Upper lobe of left lung (tissue), 6 donors: ENCODE data around the gene PEX11G. TPM values are rescaled to one million over a fixed set of nuclear protein-coding genes. Genes with fewer than 3 reads are reported as not detected.

ENCODE experiments used
- ATAC-seq, 2 donors: fragments of 200-7000 bp; cut with Tn5 transposase; one replicate each; pipeline ENCODE4 v1.9.1; 2022; ENCODE audit warnings: mild to moderate bottlenecking in 2 of 2, moderate library complexity in 2 of 2; ENCODE audit not compliant: low FRiP score in 2 of 2
- DNase-seq, 2 donors: peaks; one replicate each; pipeline ENCODE4 v3.0.0-alpha.2; 2019 to 2020
- H3K27ac ChIP-seq, 4 donors: fragments of 200-600 bp; sonication (generic); one replicate each; pipeline ENCODE4 v1.5.1; 2016 to 2019
- H3K27me3 ChIP-seq, 4 donors: fragments of 200-600 bp; sonication (generic); one replicate each; pipeline ENCODE4 v1.5.1; 2017 to 2019
- H3K36me3 ChIP-seq, 4 donors: fragments of 200-600 bp; sonication (generic); one replicate each; pipeline ENCODE4 v1.5.1; 2016 to 2019
- H3K4me1 ChIP-seq, 4 donors: fragments of 200-600 bp; sonication (generic); one replicate each; pipeline ENCODE4 v1.5.1; 2018 to 2019
- H3K4me3 ChIP-seq, 4 donors: fragments of 200-600 bp; sonication (generic); one replicate each; pipeline ENCODE4 v1.5.1; 2017 to 2019; ENCODE audit warnings: mild to moderate bottlenecking in 2 of 4, moderate library complexity in 1 of 4
- H3K9me3 ChIP-seq, 4 donors: fragments of 200-600 bp; sonication (generic); one replicate each; pipeline ENCODE4 v1.5.1; 2018 to 2019
- EP300 ChIP-seq, 4 donors: sonication (generic); formaldehyde crosslinking; IDR thresholded peaks; one replicate each; pipeline ENCODE4 v1.5.1; 2017; ENCODE audit warnings: antibody characterized with exemption in 4 of 4, control low read depth in 2 of 4
- POLR2A ChIP-seq, 4 donors: fragments of 450-650 bp; IDR thresholded peaks; one replicate each; pipeline ENCODE4 v1.5.1; 2016 to 2017; ENCODE audit warnings: antibody characterized with exemption in 4 of 4, mild to moderate bottlenecking in 2 of 4
- POLR2AphosphoS5 ChIP-seq, 2 donors: sonication (generic); formaldehyde crosslinking; IDR thresholded peaks; one replicate each; pipeline ENCODE4 v1.5.1; 2017; ENCODE audit warnings: antibody characterized with exemption in 2 of 2
- WGBS, 2 donors: methylation state at CpG; one replicate each; pipeline ENCODE4 v1.1.5; 2017 to 2018; 5-methylcytosine and 5-hydroxymethylcytosine counted together
- total RNA-seq, 6 donors: library from RNA; depleted of rRNA in 4 of 6; stranded (reverse); fragments of >200 nt in 4 of 6; gene quantifications; one replicate each; pipeline versions ENCODE4 v1.1.0 to v1.2.1, GENCODE V29; 2016 to 2021
- TF ChIP-seq, protein P1 (sequence below), 6 experiments: fragments of 450-650 bp in 4 of 6; fragments of 200-600 bp in 2 of 6; sonication (generic) in 2 of 6; IDR thresholded peaks; one replicate each; pipeline ENCODE4 v1.5.1; 2016 to 2019; ENCODE audit warnings: antibody characterized with exemption in 6 of 6
- donor health status: DM: no; HTN: no; CAD: no; lungs with moderate emphysema.
- donor health status: DM: no; HTN: yes; CAD: no; lungs with severe emphysema.

PEX11G gene
- total RNA-seq, 6 donors from 2014 or later, result 2.3 to 9.1 (median 5.4) TPM

DNA sequence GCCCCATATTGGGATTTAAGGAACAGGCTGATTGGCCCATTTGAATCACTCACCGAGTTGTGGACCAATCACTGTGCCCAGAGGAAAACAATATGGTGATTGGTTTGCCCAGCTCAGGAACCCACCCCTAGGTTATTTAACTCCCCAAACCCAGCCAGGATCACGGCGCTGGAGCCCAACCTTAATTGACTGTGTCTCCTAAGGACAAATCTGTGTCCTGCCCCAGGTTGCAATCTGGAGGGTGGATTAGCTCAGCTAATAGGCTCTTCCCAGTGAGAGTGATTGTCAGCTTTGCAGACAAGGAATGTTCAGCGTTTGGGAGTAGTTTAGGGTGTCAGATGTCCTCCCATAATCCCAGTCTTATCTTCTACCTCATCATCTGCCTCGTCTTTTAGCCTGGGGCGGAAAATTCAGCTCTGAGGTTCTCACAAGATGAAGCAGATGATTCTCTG is 23.6 kb upstream of the PEX11G start:
- Histone ChIP-seq H3K36me3 (no peaks in the 10 kb centered on the region), H3K4me1 (peaks cover 21 to 37% (median 29%) of the 10 kb centered on the region in 4 donors), H3K27me3 (no peaks in the 10 kb centered on the region), H3K27ac (no peak overlapping the region), H3K4me3 (no peak overlapping the region), H3K9me3 (no peaks in the 10 kb centered on the region)
- DNase-seq (no peak), ATAC-seq (no peak)
- TF ChIP-seq, protein P1, sequence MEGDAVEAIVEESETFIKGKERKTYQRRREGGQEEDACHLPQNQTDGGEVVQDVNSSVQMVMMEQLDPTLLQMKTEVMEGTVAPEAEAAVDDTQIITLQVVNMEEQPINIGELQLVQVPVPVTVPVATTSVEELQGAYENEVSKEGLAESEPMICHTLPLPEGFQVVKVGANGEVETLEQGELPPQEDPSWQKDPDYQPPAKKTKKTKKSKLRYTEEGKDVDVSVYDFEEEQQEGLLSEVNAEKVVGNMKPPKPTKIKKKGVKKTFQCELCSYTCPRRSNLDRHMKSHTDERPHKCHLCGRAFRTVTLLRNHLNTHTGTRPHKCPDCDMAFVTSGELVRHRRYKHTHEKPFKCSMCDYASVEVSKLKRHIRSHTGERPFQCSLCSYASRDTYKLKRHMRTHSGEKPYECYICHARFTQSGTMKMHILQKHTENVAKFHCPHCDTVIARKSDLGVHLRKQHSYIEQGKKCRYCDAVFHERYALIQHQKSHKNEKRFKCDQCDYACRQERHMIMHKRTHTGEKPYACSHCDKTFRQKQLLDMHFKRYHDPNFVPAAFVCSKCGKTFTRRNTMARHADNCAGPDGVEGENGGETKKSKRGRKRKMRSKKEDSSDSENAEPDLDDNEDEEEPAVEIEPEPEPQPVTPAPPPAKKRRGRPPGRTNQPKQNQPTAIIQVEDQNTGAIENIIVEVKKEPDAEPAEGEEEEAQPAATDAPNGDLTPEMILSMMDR (IDR thresholded peaks at IDR 0.05), result no peak
- no peak for TF ChIP-seq POLR2A (IDR thresholded peaks at IDR 0.05)
- TF ChIP-seq POLR2AphosphoS5 (IDR thresholded peaks at IDR 0.05), result no peak
- no peak for TF ChIP-seq EP300 (IDR thresholded peaks at IDR 0.05)
- WGBS, 2 donors, result 59 to 66% methylated on average over 6 of the region's 6 CpGs

DNA sequence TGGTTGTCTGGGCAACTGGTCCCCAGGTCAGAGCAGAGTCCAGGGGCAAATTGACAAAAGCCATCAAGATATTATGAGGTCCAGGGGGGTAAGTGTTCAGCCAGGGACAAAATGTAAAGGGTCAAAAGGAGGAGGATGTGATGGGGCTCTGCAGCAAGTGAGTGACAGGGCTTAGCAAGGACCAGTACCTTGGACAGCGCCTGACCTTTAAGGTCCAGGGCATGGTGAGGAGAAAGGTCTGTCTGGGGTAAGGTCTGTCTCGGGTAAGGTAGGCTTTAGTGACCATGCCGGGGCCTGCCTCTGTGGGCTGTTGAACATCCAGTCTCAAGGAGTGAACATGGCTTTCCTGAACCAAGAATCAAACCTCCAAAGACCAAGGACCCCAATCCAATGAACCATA is 20.8 kb upstream of the PEX11G start:
- ATAC-seq (no peak), DNase-seq (no peak)
- TF ChIP-seq POLR2AphosphoS5 (IDR thresholded peaks at IDR 0.05) (no peak), EP300 (IDR thresholded peaks at IDR 0.05) (no peak), POLR2A (IDR thresholded peaks at IDR 0.05) (no peak)
- peaks cover 19 to 39% (median 24%) of the 10 kb centered on the region in 4 donors for H3K4me1 ChIP-seq
- H3K27me3 ChIP-seq, result no peaks in the 10 kb centered on the region
- no peak overlapping the region for H3K4me3 ChIP-seq
- no peaks in the 10 kb centered on the region for H3K9me3 ChIP-seq
- no peaks in the 10 kb centered on the region for H3K36me3 ChIP-seq
- H3K27ac ChIP-seq, result no peak overlapping the region
- 13 to 39% methylated on average over 3 of the region's 3 CpGs for WGBS, 2 donors

DNA sequence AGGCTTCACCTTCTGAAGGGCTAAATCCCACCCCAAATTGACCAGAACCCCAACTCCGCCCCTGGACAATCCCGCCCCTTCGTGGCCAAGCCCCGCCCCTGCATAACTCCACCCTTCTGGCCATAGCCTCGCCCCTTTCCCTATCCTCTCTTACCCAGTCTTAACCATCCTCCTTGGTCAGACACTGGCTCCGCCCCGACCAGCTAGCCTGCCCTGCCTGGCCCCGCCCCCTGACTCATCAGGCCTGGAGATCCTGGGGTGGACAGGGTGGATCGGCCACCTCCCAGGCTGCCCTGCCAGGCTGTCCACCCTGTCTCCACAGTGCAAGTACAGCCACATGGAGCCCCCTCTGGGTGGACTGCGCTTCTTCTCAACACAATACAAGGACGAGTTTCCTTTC is 19.0 kb upstream of the PEX11G start:
- Histone ChIP-seq H3K4me3 (no peak overlapping the region), H3K27me3 (no peaks in the 10 kb centered on the region), H3K9me3 (no peaks in the 10 kb centered on the region), H3K4me1 (peaks cover 16 to 37% (median 20%) of the 10 kb centered on the region in 4 donors), H3K36me3 (no peaks in the 10 kb centered on the region), H3K27ac (peak overlapping the region in 2 of 4 donors; percentile 60 to 74)
- WGBS, 2 donors, result 37 to 45% methylated on average over 7 to 11 of the region's 11 CpGs
- TF ChIP-seq POLR2AphosphoS5 (IDR thresholded peaks at IDR 0.05) (no peak), EP300 (IDR thresholded peaks at IDR 0.05) (no peak), POLR2A (IDR thresholded peaks at IDR 0.05) (no peak)
- TF ChIP-seq, protein P1 (IDR thresholded peaks at IDR 0.05), result no peak
- ATAC-seq, result peak; percentile 79 to 84
- DNase-seq, result peak; percentile 87 to 88

DNA sequence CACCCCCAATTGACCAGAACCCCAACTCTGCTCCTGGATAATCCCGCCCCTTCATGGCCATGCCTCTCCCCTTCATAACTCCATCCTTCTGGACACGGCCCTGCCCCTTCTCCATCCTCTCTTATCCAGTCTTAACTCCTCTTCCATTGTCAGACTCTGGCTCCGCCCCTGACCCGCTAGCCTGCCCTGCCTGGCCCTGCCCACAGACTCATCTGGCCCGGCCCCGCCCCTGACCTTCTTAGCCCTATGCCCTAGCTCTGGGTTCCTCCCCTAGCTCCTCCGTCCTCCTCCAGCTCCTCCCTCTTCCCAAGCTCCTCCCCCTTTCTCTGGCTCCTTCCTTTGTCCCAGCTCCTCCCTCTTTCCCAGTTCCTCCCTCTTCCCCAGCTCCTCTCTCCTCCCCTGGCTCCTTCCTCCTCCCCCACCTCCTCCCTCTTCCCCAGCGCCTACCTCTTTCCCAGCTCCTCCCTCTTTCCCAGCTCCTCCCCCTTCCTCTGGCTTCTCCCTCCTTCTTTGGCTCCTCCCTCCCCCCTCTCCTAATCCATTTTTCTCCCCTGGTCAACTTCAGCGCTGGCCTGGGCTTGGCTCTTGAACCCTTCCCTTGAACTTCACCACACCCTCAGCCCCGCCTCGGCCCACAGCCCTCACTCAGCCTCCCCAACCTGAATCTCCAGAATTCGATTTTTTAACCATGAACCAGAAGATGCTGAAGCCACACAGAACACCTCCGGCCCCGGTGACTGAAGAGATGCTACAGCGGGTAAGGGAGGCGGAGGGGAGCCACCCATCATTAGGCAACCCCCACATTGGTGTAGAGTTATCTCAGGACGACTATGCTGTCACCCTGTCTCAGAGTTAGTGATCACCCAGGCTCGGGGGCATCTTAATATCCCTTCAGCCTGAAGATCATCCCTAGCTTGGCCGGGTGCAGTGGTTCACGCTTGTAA is 17.8 kb upstream of the PEX11G start:
- Histone ChIP-seq H3K27ac (peak overlapping the region; percentile 16 to 74 (median 52)), H3K27me3 (no peaks in the 10 kb centered on the region), H3K4me3 (peak overlapping the region in 3 of 4 donors; percentile 31 to 43 (median 39)), H3K36me3 (no peaks in the 10 kb centered on the region), H3K4me1 (peaks cover 16 to 38% (median 20%) of the 10 kb centered on the region in 4 donors), H3K9me3 (no peaks in the 10 kb centered on the region)
- no peak for TF ChIP-seq POLR2AphosphoS5 (IDR thresholded peaks at IDR 0.05)
- TF ChIP-seq EP300 (IDR thresholded peaks at IDR 0.05), result no peak
- no peak for TF ChIP-seq POLR2A (IDR thresholded peaks at IDR 0.05)
- TF ChIP-seq, protein P1 (IDR thresholded peaks at IDR 0.05), result no peak
- DNase-seq, result peak; percentile 90 to 97
- peak; percentile 93 to 95 for ATAC-seq
- 44 to 50% methylated on average over 20 of the region's 20 CpGs for WGBS, 2 donors

DNA sequence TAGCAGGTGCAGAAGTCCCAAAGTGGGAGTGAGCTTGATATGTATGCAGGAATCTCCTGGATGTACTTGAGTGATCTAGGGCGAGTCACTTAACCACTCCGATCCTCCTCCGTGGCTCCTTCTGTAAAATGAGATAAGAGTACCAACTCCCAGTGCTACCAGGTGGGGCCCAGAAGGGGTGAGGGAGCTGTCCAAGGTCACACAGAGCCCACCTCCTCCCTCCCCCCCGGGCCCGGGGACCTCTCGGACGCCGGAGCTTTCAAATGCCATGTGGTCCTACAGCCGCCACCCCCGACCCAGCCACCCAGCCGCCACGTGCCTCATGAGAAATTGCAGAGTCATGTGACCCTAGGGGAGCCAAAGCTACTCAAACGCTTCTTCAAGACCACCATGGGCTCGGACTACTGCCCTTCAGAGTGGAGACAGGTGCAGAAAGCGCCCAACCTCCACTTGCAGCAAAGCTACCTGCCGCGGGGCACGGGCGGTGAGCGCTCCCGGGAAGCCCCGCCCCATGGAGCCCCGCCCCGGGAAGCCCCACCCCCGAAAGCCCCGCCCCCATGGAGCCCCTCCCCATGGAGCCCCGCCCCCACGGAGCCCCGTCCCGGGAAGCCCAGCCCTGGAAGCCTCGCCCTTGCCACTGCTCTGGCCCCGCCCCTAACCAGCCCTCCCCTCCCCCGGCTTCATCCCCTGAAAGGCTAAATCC is 17.0 kb upstream of the PEX11G start:
- TF ChIP-seq, protein P1 (IDR thresholded peaks at IDR 0.05), result no peak
- TF ChIP-seq POLR2A (IDR thresholded peaks at IDR 0.05) (no peak), POLR2AphosphoS5 (IDR thresholded peaks at IDR 0.05) (no peak), EP300 (IDR thresholded peaks at IDR 0.05) (no peak)
- Histone ChIP-seq H3K27ac (peak overlapping the region in 3 of 4 donors; percentile 16 to 43 (median 38)), H3K9me3 (no peaks in the 10 kb centered on the region), H3K36me3 (no peaks in the 10 kb centered on the region), H3K4me3 (peak overlapping the region in 3 of 4 donors; percentile 31 to 43 (median 39)), H3K4me1 (peaks cover 22 to 46% (median 28%) of the 10 kb centered on the region in 4 donors), H3K27me3 (peaks cover 0 to 6% (median 0%) of the 10 kb centered on the region in 4 donors)
- ATAC-seq (peak; percentile 61 to 69), DNase-seq (peak in 1 of 2 donors; percentile 85)
- WGBS, 2 donors, result 6 to 12% methylated on average over 3 to 23 of the region's 33 CpGs
